A549 (cell line): Measurements from ENCODE around the gene BNIP5. TPM values are rescaled to one million over a fixed set of nuclear protein-coding genes. Genes with fewer than 3 reads are reported as not detected.

Source experiments
- ATAC-seq, 2 experiments: fragments of 200-7000 bp in 1 of 2; fragments of >200 bp in 1 of 2; cut with Nextera tagmentation in 1 of 2; cut with Tn5 transposase in 1 of 2; 3 replicates each; pipeline versions ENCODE4 v1.8.0 to v1.9.1; 2018 to 2020; ENCODE audit warnings: mild to moderate bottlenecking in 1 of 2, moderate library complexity in 1 of 2
- CTCF ChIA-PET: fragments of 300-600 bp; sonication (Branson Sonifier 250); formaldehyde crosslinking; extraction: SDS; loops from one replicate; lab custom pipeline; 2021; ENCODE audit warnings: antibody characterized with exemption, inconsistent platforms; lab: Yijun Ruan, JAX
- POLR2A ChIA-PET: fragments of 350-600 bp; formaldehyde crosslinking; extraction: SDS; loops from one replicate; lab custom pipeline; 2021; ENCODE audit warnings: antibody characterized with exemption, inconsistent platforms; lab: Yijun Ruan, JAX
- DNase-seq, 2 experiments: peaks; one replicate each; pipeline versions ENCODE4 v3.0.0 to v3.0.0-alpha.2; 2011 to 2016; ENCODE audit warnings: low read depth in 1 of 2, low spot score in 1 of 2
- FAIRE-seq: peaks from 2 replicates; lab custom pipeline; 2011; peaks lifted over from hg19 to GRCh38; lab: Jason Lieb, UNC
- H3K27ac ChIP-seq, 2 experiments: fragments of >200 bp; sonication (Bioruptor Twin); formaldehyde crosslinking; 3 replicates each; pipeline ENCODE4 v1.5.1; 2016 to 2017
- H3K4me1 ChIP-seq: fragments of >200 bp; sonication (Bioruptor Twin); formaldehyde crosslinking; 3 replicates; pipeline ENCODE4 v1.6.1; 2016
- H3K4me2 ChIP-seq: fragments of >200 bp; sonication (Bioruptor Twin); formaldehyde crosslinking; 3 replicates; pipeline ENCODE4 v1.6.1; 2016
- H3K4me3 ChIP-seq: fragments of >200 bp; sonication (Bioruptor Twin); formaldehyde crosslinking; 3 replicates; pipeline ENCODE4 v1.5.1; 2016
- H3K9me3 ChIP-seq: fragments of >200 bp; sonication (Bioruptor Twin); formaldehyde crosslinking; 3 replicates; pipeline ENCODE4 v1.6.1; 2016
- BHLHE40 ChIP-seq: IDR thresholded peaks from 2 replicates; pipeline ENCODE4 v1.6.1; 2012; ENCODE audit warnings: low read depth, low read length, inconsistent platforms
- CBX8 ChIP-seq: fragments of 200-600 bp; sonication (generic); IDR thresholded peaks from 2 replicates; pipeline ENCODE4 v1.6.1; 2016
- CEBPB ChIP-seq, 2 experiments: fragments of >200 bp in 1 of 2; sonication (Bioruptor Twin) in 1 of 2; formaldehyde crosslinking in 1 of 2; IDR thresholded peaks; 2 replicates each; pipeline ENCODE4 v1.6.1; 2012 to 2016
- CHD4 ChIP-seq: fragments of 200-600 bp; sonication (generic); IDR thresholded peaks from 2 replicates; pipeline ENCODE4 v1.6.1; 2016; ENCODE audit warnings: antibody characterized with exemption, mild to moderate bottlenecking, borderline replicate concordance
- E2F6 ChIP-seq: IDR thresholded peaks from 2 replicates; pipeline ENCODE4 v1.6.1; 2012; ENCODE audit warnings: low read depth, borderline replicate concordance
- EHF ChIP-seq: fragments of 250-450 bp; sonication (Bioruptor Pico); IDR thresholded peaks from 2 replicates; pipeline ENCODE4 v1.5.0; 2020; ENCODE audit warnings: mild to moderate bottlenecking
- ESRRA ChIP-seq: fragments of 150-350 bp; IDR thresholded peaks from 2 replicates; pipeline ENCODE4 v1.6.1; 2014; ENCODE audit warnings: mild to moderate bottlenecking, low read length, borderline replicate concordance
- FOSL2 ChIP-seq, 2 experiments: fragments of 450-650 bp in 1 of 2; fragments of >200 bp in 1 of 2; sonication (Bioruptor Twin) in 1 of 2; formaldehyde crosslinking; IDR thresholded peaks; 2 replicates each; pipeline versions ENCODE4 v1.5.0 to v1.6.1; 2016 to 2020; ENCODE audit warnings: mild to moderate bottlenecking in 1 of 2, moderate library complexity in 1 of 2
- FOXS1 ChIP-seq: fragments of 250-450 bp; sonication (Bioruptor Pico); IDR thresholded peaks from 2 replicates; pipeline ENCODE4 v1.5.0; 2020; ENCODE audit warnings: mild to moderate bottlenecking, moderate library complexity
- GATA3 ChIP-seq: IDR thresholded peaks from 2 replicates; pipeline ENCODE4 v1.6.1; 2012; ENCODE audit warnings: borderline replicate concordance
- HDAC2 ChIP-seq: fragments of 200-600 bp; sonication (generic); IDR thresholded peaks from 2 replicates; pipeline ENCODE4 v1.6.1; 2016
- JUNB ChIP-seq: fragments of >200 bp; sonication (Bioruptor Twin); formaldehyde crosslinking; IDR thresholded peaks from 2 replicates; pipeline ENCODE4 v1.6.1; 2016
- KDM1A ChIP-seq: fragments of 200-600 bp; sonication (generic); IDR thresholded peaks from 2 replicates; pipeline ENCODE4 v1.6.1; 2016; ENCODE audit warnings: low read depth, mild to moderate bottlenecking
- MAX ChIP-seq: IDR thresholded peaks from 2 replicates; pipeline ENCODE4 v1.6.1; 2012
- NPAS2 ChIP-seq: fragments of 250-450 bp; sonication (Bioruptor Pico); IDR thresholded peaks from 2 replicates; pipeline ENCODE4 v1.8.0; 2022; ENCODE audit warnings: mild to moderate bottlenecking, moderate library complexity, borderline replicate concordance
- NR3C1 ChIP-seq: fragments of >200 bp; sonication (Bioruptor Twin); formaldehyde crosslinking; IDR thresholded peaks from 3 replicates; pipeline ENCODE4 v1.6.1; 2017
- POLR2A ChIP-seq: IDR thresholded peaks from 2 replicates; pipeline ENCODE4 v1.6.1; 2012; ENCODE audit warnings: mild to moderate bottlenecking, low read length
- RAD21 ChIP-seq, 2 experiments: fragments of >200 bp in 1 of 2; sonication (Bioruptor Twin) in 1 of 2; formaldehyde crosslinking in 1 of 2; IDR thresholded peaks in 1 of 2; conservative IDR thresholded peaks in 1 of 2; 2 replicates in 1 of 2; 3 replicates in 1 of 2; pipeline ENCODE4 v1.6.1; 2012 to 2018; ENCODE audit warnings: inconsistent platforms in 1 of 2
- RCOR1 ChIP-seq: fragments of 150-350 bp; IDR thresholded peaks from 2 replicates; pipeline ENCODE4 v1.6.1; 2014; ENCODE audit warnings: antibody characterized with exemption, low read length, low read depth
- RFX5 ChIP-seq: fragments of 450-650 bp; IDR thresholded peaks from 2 replicates; pipeline ENCODE4 v1.7.1; 2014; ENCODE audit warnings: antibody characterized with exemption, mild to moderate bottlenecking, moderate library complexity
- RNF2 ChIP-seq: fragments of 200-600 bp; sonication (generic); IDR thresholded peaks from 2 replicates; pipeline ENCODE4 v1.6.1; 2016; ENCODE audit warnings: low read depth, mild to moderate bottlenecking, antibody characterized with exemption, moderate library complexity, borderline replicate concordance
- SMC3 ChIP-seq: fragments of >200 bp; sonication (Bioruptor Twin); formaldehyde crosslinking; IDR thresholded peaks from 3 replicates; pipeline ENCODE4 v1.6.1; 2018; ENCODE audit warnings: inconsistent platforms
- SREBF2 ChIP-seq: fragments of 450-650 bp; IDR thresholded peaks from 2 replicates; pipeline ENCODE4 v1.6.1; 2014; ENCODE audit warnings: mild to moderate bottlenecking, moderate library complexity
- ZC3H11A ChIP-seq: fragments of 450-650 bp; IDR thresholded peaks from 2 replicates; pipeline ENCODE4 v1.6.1; 2014; ENCODE audit warnings: antibody characterized with exemption, mild to moderate bottlenecking
- WGBS: methylation state at CpG from one replicate; pipeline ENCODE4 v1.1.6; 2017; ENCODE audit errors: missing lambda C conversion rate; 5-methylcytosine and 5-hydroxymethylcytosine counted together
- polyA plus RNA-seq, 4 experiments: library from polyadenylated mRNA; depleted of rRNA in 3 of 4; stranded (reverse); fragments of >200 nt; fragmentation: RNase III in 1 of 4; extraction: RNeasy Plus Mini Kit Qiagen cat#74134 plus additional on column Dnase treatment in 1 of 4; gene quantifications; 2 replicates in 3 of 4; 3 replicates in 1 of 4; pipeline ENCODE4 v1.2.3, GENCODE V29; 2011 to 2017
- TF ChIP-seq, protein P1 (sequence below): IDR thresholded peaks from 2 replicates; pipeline ENCODE4 v1.6.1; 2012
- TF ChIP-seq, protein P2 (sequence below): fragments of 150-350 bp; IDR thresholded peaks from 2 replicates; pipeline ENCODE4 v1.6.1; 2014; ENCODE audit warnings: low read depth, mild to moderate bottlenecking, low read length
- TF ChIP-seq, protein P3 (sequence below): fragments of 450-650 bp; IDR thresholded peaks from 2 replicates; pipeline ENCODE4 v1.6.1; 2014; ENCODE audit warnings: antibody characterized with exemption
- TF ChIP-seq, protein P4 (sequence below): fragments of >200 bp; sonication (Bioruptor Twin); formaldehyde crosslinking; IDR thresholded peaks from 3 replicates; pipeline ENCODE4 v1.5.1; 2016

BNIP5 gene
- polyA plus RNA-seq, 2 of the 4 experiments (the other 2 are of a cell fraction): not detected

GRCh38 chr6:36343109-36343680, 6.5 kb upstream of the BNIP5 start:
- H3K4me3 ChIP-seq: no peak overlapping the region
- ATAC-seq (no peak), DNase-seq (no peak), FAIRE-seq (no peak)
- no peak for TF ChIP-seq RFX5
- TF ChIP-seq RAD21 (conservative IDR thresholded peaks at IDR 0.05 in 1 of 2, IDR thresholded peaks at IDR 0.05 in 1 of 2): no peak
- no peak for TF ChIP-seq SREBF2
- no peak for TF ChIP-seq RCOR1
- no peak for TF ChIP-seq POLR2A
- TF ChIP-seq, protein P1, sequence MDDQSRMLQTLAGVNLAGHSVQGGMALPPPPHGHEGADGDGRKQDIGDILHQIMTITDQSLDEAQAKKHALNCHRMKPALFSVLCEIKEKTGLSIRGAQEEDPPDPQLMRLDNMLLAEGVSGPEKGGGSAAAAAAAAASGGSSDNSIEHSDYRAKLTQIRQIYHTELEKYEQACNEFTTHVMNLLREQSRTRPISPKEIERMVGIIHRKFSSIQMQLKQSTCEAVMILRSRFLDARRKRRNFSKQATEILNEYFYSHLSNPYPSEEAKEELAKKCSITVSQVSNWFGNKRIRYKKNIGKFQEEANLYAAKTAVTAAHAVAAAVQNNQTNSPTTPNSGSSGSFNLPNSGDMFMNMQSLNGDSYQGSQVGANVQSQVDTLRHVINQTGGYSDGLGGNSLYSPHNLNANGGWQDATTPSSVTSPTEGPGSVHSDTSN: no peak
- no peak for TF ChIP-seq ESRRA
- TF ChIP-seq JUNB: no peak
- no peak for TF ChIP-seq NR3C1
- TF ChIP-seq NPAS2 (CRISPR knock-in tag): no peak
- ChIA-PET CTCF (interaction anchor here (0.8 to 8.2 kb wide), 4 partner anchors 11 to 34 kb away, joined by 3 to 46 read pairs (median 4); no protein-coding TSS in a partner anchor), POLR2A (no interaction called here)
- H3K4me1 ChIP-seq: no peaks in the 10 kb centered on the region
- WGBS: 69% methylated on average over 5 of the region's 5 CpGs
- no peak overlapping the region for H3K4me2 ChIP-seq
- no peaks in the 10 kb centered on the region for H3K9me3 ChIP-seq
- no peak overlapping the region for H3K27ac ChIP-seq

DNA sequence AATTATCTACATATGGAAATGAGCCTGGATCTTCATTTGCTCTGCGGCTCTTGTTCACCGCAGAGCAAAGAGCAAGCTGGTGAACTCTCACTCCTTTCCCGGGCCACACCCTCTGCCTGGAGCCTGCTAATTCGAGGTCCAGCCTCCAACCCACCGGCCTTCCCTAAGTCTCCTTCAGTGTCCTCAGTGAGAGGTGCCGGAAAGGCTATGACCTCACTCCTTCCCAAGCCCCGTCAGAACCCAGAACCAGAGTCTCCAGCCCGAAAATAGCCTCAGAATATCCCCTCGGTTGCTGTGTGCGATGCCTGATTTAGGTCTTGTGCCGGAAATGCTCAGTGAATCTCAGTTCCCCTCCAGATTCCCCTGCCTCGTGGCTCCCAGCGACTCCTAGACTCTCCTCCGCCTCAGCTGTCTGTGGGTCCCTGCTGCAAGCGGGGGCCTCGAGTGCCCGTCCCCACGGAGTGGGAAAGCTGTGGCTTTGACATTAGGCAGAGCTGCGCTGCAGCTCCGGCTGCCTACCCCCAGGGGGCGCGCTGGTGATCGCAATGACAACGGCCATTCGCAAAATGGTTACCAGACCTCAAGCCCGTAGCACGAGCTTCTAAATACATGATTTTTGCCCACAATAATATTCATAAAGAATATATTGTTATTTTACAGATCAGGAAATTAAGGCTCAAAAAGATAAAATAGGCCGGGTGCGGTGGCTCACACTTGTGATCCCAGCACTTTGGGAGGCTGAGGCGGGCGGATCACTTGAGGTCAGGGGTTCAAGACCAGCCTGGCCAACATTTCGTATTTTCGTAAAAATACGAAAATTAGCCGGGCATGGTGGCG, 4.1 kb upstream of the BNIP5 start:
- CTCF ChIA-PET: interaction anchor here (0.6 to 3.1 kb wide), 36 partner anchors 8 to 425 kb away, joined by 3 to 32 read pairs (median 4); no protein-coding TSS in a partner anchor
- WGBS: 10% methylated on average over 32 of the region's 36 CpGs
- H3K4me3 ChIP-seq: 0 out of 3 replicates have a peak overlapping the region, but pooled peaks have one; percentile 21
- POLR2A ChIA-PET: no interaction called here
- ATAC-seq (peak; percentile 84 to 94), DNase-seq (peak; percentile 60 to 68), FAIRE-seq (no peak)
- peak overlapping the region in 1 of 2 experiments; percentile 27; a peak in 1 of 6 replicates for H3K27ac ChIP-seq
- no peaks in the 10 kb centered on the region for H3K9me3 ChIP-seq
- peak overlapping the region; percentile 76 for H3K4me2 ChIP-seq
- H3K4me1 ChIP-seq: no peaks in the 10 kb centered on the region
- TF ChIP-seq GATA3 (no peak), KDM1A (no peak), CBX8 (no peak), CHD4 (no peak), HDAC2 (no peak), BHLHE40 (no peak), RAD21 (conservative IDR thresholded peaks at IDR 0.05 in 1 of 2, IDR thresholded peaks at IDR 0.05 in 1 of 2) (peak; percentile 41 to 46), SMC3 (peak; percentile 43; the same call in 2 of the 3 replicates), ZC3H11A (no peak), RNF2 (no peak), EHF (CRISPR knock-in tag) (no peak), CEBPB (IDR thresholded peaks at IDR 0.05) (no peak), E2F6 (0 out of 2 replicates have a peak, but pooled peaks have one; percentile 47), FOSL2 (IDR thresholded peaks at IDR 0.05) (no peak), FOSL2 (CRISPR knock-in tag; IDR thresholded peaks at IDR 0.05) (no peak), SREBF2 (no peak), MAX (peak; percentile 62), FOXS1 (CRISPR knock-in tag) (no peak)
- TF ChIP-seq, protein P2, sequence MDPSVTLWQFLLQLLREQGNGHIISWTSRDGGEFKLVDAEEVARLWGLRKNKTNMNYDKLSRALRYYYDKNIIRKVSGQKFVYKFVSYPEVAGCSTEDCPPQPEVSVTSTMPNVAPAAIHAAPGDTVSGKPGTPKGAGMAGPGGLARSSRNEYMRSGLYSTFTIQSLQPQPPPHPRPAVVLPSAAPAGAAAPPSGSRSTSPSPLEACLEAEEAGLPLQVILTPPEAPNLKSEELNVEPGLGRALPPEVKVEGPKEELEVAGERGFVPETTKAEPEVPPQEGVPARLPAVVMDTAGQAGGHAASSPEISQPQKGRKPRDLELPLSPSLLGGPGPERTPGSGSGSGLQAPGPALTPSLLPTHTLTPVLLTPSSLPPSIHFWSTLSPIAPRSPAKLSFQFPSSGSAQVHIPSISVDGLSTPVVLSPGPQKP: no peak
- TF ChIP-seq, protein P1: no peak
- TF ChIP-seq, protein P3, sequence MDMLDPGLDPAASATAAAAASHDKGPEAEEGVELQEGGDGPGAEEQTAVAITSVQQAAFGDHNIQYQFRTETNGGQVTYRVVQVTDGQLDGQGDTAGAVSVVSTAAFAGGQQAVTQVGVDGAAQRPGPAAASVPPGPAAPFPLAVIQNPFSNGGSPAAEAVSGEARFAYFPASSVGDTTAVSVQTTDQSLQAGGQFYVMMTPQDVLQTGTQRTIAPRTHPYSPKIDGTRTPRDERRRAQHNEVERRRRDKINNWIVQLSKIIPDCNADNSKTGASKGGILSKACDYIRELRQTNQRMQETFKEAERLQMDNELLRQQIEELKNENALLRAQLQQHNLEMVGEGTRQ: no peak
- TF ChIP-seq, protein P4, sequence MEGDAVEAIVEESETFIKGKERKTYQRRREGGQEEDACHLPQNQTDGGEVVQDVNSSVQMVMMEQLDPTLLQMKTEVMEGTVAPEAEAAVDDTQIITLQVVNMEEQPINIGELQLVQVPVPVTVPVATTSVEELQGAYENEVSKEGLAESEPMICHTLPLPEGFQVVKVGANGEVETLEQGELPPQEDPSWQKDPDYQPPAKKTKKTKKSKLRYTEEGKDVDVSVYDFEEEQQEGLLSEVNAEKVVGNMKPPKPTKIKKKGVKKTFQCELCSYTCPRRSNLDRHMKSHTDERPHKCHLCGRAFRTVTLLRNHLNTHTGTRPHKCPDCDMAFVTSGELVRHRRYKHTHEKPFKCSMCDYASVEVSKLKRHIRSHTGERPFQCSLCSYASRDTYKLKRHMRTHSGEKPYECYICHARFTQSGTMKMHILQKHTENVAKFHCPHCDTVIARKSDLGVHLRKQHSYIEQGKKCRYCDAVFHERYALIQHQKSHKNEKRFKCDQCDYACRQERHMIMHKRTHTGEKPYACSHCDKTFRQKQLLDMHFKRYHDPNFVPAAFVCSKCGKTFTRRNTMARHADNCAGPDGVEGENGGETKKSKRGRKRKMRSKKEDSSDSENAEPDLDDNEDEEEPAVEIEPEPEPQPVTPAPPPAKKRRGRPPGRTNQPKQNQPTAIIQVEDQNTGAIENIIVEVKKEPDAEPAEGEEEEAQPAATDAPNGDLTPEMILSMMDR: peak; percentile 77
